Activated gamma-delta T cell treated with Interleukin-2 at 50 U/mL for 16 hours (primary cell): ENCODE measurements around the gene FGF14.

ENCODE experiments used
- DNase-seq: peaks from one replicate; pipeline ENCODE4 v3.0.0-alpha.2; 2020

The FGF14 gene

GRCh38 chr13:102237230-102237629 is 164.6 kb downstream of the FGF14 start:
- no peak for DNase-seq

GRCh38 chr13:102236830-102237229 is 165.0 kb downstream of the FGF14 start:
- DNase-seq = no peak

GRCh38 chr13:102236341-102236740 is 165.5 kb downstream of the FGF14 start:
- DNase-seq = no peak

DNA sequence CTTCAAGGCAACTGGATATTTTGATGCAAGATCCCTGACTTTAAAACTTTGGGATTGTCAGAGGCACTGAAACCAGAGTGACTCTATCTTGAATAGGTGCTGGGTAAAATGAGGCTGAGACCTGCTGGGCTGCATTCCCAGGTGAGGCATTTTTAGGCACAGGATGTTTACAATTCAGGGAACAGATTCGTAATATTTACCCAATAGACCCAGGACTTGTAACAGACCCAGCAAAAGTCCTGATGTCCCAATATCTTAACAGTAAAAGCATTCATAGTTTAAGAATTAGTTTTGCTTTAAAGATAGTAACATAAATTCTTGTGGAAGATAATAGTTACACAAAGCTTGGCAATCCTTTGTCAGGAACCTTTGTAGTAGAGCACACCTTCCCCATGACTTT is 166.2 kb downstream of the FGF14 start:
- no peak for DNase-seq

- DNase-seq = no peak
These were observed 167.2 kb downstream of the FGF14 start for GRCh38 chr13:102234618-102235017.

DNA sequence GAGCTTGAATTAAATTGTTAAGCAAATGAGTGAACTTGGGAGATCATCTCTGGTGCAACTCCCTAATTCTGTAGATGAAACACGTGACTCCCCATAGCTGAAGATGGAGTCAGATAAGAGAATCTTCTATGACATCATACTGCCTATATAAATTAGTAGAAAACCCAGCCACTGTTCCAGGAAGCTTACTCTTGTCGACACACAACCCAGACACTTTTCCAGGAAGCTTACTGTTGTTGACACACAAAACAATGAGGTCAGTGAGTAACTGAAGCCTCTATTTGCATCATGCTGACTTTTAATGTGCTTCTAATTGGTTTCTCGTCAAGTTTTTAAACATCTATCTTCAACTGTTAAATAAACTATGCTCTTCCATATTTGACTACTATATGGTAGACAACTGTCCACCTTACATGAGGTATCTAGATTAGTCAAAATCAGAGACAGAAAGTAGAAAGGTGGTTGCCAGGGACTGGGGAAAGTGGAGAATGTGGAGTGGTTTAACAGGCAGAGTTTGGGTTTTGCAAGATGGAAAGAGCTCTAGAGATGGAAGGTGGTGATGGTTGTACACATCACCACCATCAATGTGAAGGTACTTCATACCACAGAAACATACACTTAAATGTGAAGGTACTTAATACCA is 168.2 kb downstream of the FGF14 start:
- no peak for DNase-seq

DNA sequence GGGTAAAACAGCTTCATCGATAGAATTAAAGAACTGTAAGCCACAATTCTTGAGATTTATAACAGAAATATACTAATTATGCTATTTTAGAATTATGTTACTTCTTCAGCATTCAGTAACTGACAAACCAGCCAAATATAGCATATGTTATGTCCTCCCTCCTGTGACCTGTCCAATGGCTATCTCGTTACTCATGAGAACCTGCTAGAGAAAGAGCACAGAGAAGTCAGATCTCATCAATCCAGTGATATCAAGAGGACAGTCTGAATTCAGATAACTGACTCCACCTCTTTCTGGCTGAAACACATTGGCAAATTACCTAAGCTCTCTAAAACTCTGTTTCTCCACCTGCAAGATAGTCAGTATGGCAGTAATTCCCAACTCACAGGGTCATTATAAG is 170.4 kb downstream of the FGF14 start:
- no peak for DNase-seq

- no peak for DNase-seq
These were observed 174.1 kb downstream of the FGF14 start for GRCh38 chr13:102227741-102228140.

- DNase-seq = no peak
These were observed 175.3 kb downstream of the FGF14 start for GRCh38 chr13:102226591-102226990.

DNA sequence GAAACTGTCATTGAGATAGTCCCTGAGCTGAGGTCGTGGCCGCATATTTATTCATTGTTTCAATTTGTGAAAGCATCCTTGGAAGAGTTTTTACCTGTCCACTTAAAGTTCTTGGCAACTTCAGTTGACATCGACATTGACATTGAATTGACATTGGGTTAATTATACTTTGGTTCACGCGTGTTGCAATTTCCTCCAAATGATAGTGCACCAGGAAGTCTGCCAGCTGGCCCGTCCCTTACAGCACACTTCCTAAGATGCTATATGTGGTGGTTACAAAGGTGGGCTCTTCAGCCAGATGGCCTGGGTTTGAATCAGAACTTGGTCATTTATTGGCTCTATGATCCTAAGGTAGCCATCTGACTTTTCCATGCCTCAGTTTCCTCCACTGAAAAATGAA is 176.0 kb downstream of the FGF14 start:
- DNase-seq = no peak

- no peak for DNase-seq
These were observed 181.1 kb downstream of the FGF14 start for GRCh38 chr13:102220681-102221228.

GRCh38 chr13:102214956-102215355 is 186.9 kb downstream of the FGF14 start:
- DNase-seq = no peak

- DNase-seq = no peak
These were observed 189.1 kb downstream of the FGF14 start for GRCh38 chr13:102212729-102213128.

- no peak for DNase-seq
These were observed 193.5 kb downstream of the FGF14 start for GRCh38 chr13:102208347-102208746.

DNA sequence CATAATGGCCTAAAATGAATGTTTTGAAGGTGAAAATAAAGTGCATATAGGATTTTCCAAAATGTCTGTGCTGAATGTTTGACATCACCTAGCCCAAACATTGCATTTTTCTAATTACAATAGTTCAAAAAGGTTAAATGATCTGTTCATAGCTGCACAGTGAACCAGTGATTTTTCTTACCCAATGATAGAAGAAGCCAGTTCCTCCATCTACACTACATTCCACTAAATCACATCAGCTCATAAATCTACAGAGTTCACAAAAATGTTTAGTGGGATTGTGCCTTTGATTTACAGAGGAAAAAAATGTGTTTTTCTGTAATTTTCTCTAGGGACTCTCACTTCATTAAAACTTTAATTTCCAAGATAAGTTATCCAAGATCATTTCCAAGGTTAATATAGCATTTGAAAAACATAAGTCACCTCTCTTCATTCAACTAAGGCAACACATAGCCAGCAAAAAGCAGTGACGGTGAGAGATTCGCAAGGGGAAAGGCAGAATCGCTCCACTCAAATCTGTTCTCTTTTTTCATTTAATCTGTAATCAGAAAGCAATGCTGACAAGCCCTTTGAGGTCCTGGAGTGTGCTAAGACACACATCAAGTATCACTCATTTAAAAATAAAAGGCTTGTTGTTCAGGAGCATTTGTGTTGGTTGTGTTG is 194.0 kb downstream of the FGF14 start:
- DNase-seq = no peak

- DNase-seq = no peak
These were observed 198.1 kb downstream of the FGF14 start for GRCh38 chr13:102203718-102204117.

DNA sequence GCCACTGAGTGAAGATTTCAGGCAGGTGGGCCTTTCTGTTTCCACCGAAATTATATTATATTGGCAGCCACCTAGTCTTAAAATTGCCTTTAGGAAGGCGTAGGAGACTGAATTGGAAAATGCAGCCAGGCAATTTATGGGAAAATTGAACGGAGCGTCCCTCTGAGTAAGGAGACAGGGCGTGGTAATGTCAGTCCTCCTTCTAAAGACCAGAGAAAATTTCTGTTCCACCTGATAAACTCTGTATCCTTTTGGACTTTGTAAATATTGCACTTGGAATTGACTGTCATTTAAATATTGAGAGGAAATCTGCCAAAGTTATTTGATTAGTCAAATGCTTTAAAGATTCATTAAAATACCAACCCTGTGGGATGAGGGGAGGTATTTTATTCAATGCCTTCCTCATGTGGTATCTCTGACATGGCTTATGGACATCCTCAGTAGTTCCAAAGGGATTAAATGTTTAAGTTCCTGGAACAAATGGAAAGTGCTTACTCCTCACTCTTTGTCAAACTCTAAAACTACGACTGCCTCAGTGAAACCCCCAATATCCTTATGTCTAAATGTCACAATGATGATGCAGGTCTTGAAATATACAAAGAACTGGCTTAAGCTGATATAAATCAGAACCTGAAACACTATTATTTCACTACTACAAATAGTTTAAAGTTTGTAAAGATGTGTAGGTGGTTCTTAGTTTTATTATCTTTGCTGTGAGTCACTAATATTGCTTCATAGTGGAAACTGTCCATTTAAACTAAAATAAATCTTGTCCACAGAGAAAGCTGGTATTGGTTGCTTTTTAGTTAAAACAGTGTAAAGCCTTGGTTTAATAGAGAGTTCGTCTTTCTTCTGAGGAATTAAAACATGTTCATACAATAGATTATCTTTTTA is 203.2 kb downstream of the FGF14 start:
- no peak for DNase-seq

- DNase-seq = no peak
These were observed 204.7 kb downstream of the FGF14 start for GRCh38 chr13:102197193-102197592.

DNA sequence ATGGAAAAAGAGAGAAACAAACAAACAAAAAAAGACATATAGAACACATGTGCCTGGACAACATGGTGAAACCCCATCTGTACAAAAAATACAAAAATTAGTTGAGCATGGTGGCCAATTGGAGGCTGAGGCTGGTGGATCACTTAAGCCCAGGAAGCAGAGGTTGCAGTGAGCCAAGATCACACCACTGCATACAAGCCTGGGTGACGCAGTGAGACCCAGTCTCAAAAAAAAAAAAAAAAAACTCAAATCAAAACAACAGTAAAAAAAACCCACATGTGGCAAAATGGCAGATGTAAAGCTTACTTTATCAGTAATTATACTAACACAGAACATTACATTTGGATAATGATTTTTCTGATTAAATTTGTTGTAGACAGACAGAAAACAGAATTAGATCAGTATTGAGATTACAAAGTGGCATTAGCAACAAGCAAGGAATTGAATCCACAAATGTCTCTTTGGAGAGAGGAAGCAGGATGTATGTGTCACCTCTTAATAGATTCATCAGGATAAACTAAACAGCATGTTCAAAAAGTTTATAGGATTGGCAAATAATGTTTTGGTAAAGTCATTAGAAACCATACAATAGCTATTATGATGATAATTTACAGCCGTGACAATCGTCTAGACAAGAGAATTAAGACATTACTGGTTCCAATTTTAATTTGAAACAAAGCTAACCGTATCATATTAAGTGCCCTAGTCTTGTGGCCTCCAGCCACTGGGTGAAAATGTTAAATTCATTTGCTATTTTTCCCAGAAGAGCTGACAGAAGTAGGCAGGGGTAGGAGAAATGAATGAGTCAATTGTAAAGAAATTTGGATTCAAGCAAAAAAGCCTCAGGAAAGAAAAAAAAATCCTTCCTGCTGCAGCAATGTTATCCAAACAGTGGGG is 206.0 kb downstream of the FGF14 start:
- DNase-seq = no peak

- DNase-seq = no peak
These were observed 209.0 kb downstream of the FGF14 start for GRCh38 chr13:102192858-102193257.

DNA sequence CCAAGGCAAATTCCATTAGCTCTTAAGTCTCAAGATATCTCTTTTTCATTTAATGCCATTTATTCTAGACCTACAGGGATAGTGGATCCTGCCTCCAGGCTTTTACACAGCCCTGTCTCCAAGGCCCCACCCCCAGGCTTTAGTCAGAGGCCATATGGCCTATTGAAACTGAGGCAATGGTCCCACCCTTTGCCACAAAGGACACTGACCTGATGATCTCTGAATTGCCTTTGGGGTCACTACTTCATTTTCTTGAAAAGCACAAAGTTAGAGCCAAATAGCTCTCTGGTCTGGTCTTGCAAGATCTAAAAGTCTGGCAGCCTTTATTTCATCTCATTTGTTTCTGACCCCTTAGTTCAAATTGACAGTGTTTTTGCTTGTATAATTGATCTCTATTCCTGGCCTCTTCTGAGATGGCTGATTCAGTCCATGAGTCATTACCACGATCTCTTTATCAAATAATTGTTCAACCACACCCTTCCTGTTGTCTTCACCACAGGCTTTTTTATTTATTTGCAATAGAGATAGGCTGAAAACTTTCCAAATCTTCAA is 209.8 kb downstream of the FGF14 start:
- DNase-seq = no peak

GRCh38 chr13:102190930-102191329 is 210.9 kb downstream of the FGF14 start:
- DNase-seq = no peak
